Astrocyte (in vitro differentiated cells and primary cell): Measurements from ENCODE around the gene MUC13.

ENCODE experiments used
- CTCF ChIP-seq: IDR thresholded peaks from 2 replicates; pipeline ENCODE4 v1.5.1; 2011; ENCODE audit warnings: low read depth, mild to moderate bottlenecking, inconsistent platforms, low read length, moderate library complexity; ENCODE audit not compliant: insufficient read depth
- EZH2 ChIP-seq: IDR thresholded peaks from 2 replicates; pipeline ENCODE4 v1.6.1; 2012; ENCODE audit warnings: mild to moderate bottlenecking, low read length, inconsistent platforms; ENCODE audit not compliant: insufficient read depth

- TF ChIP-seq CTCF (no peak), EZH2 (no peak)
Observed at GRCh38 chr3:124904835-124905492, 29.6 kb downstream of the MUC13 start.
